ENCODE results near the gene RNF144A.

RNF144A gene

DNA sequence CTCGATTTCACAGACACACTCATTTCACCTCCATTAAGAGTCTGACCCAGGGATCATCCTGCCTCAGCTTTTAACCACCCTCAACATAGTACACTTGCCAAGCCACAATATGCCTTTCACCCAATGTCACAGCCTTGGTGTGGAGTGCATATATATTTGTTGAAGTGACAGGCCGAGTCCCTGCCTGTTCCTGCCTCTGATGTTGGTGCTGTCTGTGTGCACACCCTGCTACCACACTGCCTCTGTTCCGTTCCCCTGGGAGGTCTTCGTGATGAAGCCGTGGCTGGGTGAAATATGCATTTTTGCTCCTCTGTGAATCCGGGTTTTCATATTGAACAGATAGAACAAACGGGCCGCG lies 90.3 kb downstream of the RNF144A start:
- no peak for DNase-seq (ENCODE audit: low read depth in 3 of 3)

DNA sequence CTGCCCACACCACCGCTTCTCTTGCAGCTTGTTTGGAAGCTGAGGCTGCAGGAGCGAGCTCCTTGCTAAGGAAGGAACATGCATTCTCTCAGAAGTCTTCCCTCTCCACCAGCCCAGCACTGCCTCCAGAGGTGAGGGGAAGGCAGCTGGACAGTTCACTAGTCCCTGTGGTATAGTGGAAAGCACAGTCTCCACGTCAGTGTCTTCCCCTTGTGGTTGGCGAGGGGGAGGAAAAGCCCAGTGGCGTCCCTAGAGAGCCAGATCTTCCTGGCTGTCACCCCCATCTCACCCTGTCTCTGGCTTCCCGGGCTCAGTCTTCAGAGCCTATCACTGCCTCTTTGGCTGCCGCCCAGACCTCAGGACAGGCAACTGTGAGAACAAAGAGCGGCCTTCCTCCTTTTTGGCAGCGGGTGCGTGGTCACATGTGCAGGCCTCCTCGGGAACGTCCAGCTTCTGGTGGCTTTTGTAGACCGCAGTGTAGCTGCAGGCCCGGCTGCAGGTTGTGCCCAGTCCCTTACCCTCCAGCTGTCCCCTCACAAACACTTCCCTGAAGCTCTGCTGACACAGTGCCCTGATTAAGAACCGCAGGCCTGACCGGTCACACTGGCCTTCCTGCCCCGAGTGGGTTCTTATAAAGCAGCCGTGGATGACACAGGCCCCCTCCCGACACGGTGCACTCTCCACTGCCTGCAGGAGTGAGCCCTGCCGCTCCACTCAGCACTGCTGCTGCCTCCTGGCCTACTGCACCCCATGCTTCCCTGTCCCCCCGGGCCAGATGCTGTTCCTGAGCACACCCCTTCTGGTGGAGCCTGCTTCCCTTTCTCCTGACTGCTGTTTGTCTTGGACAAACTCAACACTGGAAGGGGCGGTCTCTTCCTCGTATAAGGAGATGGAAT lies 90.9 kb downstream of the RNF144A start:
- DNase-seq (ENCODE audit: low read depth in 3 of 3): no peak

DNA sequence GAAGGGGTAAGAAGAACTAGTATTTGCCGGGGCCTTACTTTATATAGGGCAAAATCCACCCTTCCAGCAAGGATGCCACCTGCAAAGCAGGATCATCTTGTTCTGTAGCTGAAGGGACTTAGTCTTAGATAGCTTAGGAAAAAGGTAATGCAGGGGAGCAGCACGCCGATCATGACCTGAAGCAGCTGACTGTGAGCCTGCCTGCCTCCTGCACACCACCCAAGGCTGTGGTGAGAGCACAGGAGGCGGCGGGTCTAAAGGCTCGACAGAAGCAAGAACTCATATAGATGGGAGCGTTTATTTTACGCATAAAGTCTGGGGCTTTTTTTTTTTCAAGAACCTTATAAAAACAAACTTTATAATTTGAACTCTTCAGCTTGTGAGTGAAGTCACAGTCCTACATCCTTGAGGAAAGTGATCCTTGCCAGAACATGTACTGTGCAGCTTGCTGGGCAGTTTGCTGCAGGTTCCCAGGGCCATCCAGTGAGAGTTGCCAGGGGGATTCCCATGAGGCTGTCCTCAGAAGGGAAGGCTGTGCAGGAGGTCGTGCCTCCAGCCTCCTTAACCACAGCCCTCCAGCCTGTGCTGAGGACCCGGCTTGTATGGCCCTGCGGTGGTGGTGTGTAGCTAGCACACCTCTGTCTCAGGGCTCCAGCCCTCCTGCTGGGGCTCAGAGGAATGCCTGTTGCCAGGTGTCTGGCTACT lies 92.1 kb downstream of the RNF144A start:
- no peak for DNase-seq (ENCODE audit: low read depth in 3 of 3)

DNA sequence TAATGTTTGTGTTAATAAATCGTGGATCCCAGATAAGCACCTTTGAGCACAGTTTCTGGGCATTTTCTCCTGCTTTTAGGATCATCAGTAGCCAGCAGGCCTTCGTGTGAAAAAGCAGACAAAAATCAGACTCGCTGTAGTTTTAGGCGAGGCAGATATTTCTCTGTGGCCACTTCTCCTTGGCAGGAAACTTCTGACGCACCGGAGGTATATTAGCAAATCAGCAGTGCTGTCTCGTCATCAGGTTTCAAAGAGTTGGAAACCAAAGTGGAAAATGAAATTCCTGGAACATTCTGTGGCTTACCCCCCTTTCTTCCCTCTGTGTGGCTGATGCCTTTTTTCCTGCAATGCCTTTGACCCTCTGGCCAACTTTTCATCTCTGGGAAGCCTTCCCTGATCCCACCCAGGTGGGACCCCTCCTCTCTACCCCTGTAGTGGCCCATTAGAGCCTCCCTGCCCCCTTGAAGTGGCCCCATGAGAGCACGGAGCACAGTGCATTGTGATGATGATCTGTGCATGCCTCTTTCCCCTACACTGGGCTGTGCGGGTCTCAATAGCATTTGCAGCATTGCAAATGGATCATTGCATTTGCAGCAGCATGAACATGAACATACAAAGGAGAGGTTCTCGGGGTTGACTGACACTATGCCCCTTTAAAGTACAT lies 93.3 kb downstream of the RNF144A start:
- no peak for DNase-seq (ENCODE audit: low read depth in 3 of 3)

DNA sequence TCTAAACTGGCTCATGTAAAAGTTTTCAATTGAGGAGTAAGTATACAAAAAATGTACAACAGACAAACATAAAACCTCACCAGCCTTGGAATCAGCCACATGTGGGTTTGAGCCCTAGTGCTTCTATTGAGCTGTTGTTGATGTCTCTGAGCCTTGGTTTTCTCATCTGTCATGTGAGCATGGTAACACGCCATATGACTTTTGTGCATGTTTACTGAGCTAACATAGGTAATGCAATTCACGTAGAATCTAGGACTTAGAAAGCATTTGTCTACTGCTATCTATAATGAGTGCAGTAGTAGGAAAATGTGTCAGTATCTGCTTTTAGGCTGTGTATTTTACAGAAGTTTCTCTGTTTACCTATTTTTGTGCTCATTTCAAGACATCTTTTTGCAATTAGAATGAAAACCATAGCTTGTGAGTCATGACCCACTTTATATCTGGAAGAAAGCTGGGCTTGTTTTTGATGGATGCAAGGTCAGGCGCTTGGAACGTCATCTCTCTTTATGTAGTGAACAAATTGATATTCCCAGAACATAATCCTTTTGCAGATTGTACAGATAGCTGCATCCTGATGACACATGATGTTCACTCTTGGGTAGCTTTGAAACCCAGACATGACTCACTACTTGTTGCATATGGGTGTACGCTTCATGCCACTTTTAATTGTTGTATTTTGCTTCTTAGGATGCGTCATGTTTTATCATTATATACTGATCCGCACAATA lies 94.3 kb downstream of the RNF144A start:
- DNase-seq (ENCODE audit: low read depth in 3 of 3): no peak

DNA sequence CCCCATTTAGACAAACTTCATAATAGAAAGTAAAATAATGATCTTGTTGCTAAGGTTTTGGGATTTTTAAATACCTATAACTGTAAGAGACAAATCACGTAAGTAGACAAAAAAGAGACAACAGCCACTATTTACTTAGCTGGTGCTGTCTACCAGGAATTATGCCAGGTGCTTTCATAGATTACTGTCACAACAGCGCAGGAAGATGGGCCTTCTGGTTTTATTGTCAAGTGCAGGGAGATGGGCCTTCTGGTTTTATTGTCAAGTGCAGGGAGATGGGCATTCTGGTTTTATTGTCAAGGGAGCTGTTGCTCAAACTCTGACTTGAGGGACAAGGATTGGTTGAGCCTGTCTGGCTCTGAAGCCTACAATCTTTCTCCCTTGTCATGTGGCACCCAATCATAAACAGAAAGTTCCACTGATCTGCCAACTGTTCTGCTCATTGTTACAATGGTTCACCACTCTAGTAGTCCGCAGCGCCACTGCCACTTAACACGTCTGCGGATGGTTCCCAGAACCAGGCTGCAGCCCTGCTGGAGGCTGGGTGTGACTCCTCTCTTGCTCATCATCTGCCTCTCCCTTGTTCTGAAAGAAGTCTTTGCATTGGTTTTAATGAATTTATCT lies 95.0 kb downstream of the RNF144A start:
- no peak for DNase-seq (ENCODE audit: low read depth in 3 of 3)

DNA sequence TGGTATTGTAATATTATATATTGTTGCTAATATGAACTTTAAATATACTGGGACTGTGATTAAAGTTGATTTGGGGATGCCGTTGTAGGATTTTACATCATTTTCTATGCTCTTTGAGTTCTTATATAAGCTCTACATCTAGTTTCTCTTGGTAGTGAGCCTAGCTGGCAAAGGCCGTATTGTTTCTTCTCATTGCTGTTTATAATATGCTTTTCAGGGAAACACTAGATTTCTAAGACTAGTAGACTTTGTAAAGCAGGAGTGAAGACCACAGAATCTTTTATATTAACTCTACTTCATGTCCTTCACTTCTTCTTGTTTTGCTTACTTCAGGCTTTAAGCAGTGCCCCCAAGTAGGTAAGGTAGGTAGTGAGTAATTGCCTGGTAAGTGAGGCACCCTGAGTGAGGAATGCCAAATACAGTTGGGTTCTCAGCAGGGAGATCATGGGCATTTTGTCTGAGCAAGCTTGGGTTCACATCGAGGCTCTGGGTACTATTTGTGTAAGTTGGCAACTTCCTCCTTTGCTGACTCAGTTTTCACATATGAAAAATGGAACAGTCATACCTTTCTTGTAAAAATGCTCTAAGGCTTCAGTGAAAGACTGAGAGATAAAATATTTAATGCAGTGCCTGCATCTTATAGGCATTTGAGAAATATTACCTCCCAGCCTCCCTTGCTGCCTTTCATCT lies 96.4 kb downstream of the RNF144A start:
- no peak for DNase-seq (ENCODE audit: low read depth in 3 of 3)

DNA sequence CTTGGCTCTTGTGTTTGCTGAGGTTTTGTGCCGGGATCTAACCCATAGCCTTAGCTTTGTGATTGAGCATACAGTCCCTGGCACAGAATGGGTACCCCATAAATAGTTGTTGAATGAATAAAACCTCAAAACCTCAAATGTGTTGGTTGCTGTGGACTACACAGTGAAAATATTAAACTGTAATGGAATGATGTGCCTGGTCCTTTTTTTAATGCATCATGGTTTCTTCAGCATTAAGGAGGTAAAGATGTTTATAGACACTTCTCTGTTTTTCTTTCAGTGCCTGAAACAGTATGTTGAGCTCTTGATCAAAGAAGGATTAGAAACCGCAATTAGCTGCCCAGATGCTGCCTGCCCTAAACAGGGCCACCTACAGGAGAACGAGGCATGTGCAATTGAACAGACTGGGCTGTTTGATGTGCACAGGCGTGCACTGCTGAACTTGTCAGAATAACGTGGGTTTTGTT lies 97.0 kb downstream of the RNF144A start:
- DNase-seq (ENCODE audit: low read depth in 3 of 3): peak in 1 of 3 experiments; percentile 16

DNA sequence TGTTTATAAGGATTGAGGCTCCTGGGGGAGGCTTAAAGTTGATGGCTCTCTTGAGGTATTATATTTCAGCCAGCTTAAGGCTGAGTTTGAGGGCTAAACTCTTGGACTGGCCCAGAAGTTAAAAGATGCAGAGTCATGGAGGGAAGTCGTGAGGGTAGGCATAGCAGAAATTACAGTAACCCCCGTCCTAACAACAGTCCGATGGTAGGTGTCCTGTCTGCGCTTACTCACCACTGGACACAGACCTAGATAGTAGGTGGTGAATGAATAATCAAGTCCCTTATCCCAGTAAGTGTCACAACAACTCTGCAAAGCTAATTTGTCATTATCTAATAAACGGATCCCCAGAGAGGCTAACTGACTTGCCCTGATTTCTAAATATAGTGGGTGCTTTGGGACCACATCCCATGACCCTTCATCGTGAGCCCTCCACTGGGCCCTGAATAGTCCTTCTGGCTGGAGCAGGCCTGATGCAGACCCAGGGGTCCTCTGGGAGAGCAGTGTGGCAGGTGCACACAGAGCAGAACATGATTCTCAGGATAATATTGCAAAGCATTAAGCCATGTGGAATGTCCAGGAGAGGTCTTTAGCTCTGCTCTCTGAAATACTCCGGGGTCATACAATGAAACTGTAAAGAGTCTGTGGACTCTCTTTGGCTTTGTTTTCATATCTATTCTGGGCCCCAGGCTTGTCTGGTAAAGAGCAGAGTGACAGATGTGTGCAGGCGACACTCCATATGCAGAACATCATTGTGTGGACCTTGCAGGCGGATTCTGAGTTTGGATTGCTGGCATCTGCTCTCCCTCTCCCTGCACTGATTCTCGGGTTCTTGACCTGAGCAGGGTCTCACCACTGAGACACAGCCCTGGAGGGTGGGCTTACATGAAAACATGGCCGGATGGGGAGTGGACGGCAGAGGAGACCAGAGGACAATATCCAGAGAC lies 98.1 kb downstream of the RNF144A start:
- DNase-seq (ENCODE audit: low read depth in 3 of 3): no peak

DNA sequence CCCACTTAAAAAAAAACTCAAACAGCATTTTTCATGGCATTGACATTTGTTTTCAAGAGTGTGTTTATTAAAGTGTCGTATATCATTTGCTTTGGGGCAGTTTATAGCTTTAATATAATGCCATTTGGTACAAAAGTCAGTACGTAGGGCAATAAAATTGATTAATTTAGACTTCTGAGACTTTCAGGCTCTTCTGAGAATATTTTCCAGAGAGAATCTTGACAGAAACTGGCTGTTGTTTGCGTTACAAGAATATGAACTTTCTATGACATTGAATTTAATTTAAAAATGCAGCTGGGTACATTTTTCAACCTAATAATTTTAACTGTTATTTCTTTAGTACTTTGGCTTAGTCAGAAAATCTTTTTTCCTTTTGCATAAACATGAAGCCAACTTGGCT lies 98.9 kb downstream of the RNF144A start:
- DNase-seq (ENCODE audit: low read depth in 3 of 3): no peak

DNA sequence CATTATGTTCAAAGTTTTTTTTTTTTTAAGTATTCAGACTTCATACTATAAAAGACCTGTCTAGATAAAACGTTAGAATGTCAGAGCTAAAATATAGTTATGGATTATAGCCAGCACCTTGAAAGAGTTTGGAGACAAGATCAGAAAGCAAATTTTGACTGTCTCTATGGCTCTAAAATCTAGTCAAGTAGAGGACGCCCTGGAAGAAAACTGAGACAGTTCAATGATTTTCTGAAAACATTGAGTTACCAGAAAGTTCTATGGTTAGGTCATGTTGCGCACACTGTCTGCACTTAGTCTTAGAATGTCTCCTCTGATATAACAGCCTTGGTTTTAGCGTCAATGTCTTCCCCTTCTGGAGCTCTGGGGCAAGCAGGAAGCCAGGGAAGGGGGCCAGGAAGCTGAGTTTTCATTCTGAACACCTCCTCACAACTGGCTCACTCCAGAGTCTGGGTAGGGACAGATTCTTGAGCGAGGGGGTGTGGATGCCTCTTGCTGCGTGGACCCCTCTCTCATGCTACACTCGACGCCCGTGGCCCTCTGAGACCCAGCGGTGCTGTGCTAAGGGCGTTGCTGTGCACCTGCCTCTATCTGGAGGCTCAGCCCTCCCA lies 99.5 kb downstream of the RNF144A start:
- no peak for DNase-seq (ENCODE audit: low read depth in 3 of 3)

DNA sequence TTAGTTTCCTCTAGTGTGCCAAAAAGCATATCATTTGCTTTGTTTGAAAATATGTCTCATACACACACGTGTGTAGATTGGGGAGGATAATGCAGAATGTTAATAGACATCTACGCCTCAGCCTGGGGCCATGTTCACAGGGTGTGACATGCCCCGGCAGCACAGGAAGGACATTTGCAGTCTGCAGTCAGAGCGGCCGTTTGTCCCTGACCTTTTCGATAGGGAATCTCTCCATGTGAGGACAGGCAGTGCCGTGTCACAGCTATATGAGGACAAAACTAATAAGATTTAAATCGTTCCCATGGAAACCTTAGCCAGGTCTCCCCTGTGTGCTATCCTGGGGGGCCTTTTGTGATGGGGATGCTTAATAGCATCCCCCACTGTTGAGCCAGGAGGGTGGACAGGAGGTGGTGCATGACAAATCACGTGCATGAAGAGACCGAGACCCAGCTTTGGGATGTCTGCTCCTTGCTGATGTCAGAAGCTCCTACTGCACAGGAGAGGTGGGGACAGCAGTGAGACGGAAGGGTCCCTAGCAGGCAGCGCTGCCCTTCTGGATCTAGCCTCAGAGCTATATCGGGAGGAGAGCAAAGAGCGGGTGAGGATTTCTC lies 100.6 kb downstream of the RNF144A start:
- no peak for DNase-seq (ENCODE audit: low read depth in 3 of 3)

DNA sequence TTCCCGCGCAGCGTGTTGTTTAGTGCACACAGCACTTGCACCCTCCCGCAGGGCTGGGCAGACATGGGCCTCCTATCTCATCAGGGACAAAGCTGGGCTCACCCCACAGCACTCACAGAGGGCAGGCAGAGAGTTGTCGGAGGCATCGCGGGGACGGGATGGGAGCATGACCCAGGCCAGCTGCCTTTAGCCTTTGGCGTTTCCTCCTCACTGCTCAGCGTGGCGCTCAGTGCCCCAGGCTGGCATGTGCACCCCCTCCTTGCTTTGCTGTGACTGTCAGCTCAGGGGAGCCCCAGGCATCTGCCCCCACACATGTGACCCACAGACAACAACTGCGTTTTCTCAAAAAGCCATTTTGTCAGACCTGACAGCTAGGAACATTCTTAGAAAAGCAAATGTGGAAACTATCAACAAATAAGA lies 101.1 kb downstream of the RNF144A start:
- DNase-seq (ENCODE audit: low read depth in 3 of 3): no peak

DNA sequence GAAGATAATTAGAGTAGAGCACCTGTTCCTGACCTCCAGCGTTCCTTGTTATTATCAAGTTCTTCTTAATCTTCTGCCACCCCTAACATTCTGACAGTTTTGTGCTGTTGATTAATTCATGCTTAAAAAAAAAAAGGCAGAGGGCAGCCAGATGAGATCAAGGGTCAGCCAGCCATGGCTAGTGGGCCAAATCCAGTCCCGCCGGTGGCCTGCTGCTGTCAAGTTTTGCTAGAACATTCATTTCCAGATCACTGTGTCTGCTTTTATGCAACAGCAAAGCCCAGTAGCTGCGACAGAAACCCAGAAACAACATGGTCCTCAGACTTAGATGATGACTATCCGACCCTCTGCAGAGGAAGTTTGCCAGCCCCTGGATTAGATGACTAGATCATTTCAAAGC lies 101.6 kb downstream of the RNF144A start:
- no peak for DNase-seq (ENCODE audit: low read depth in 3 of 3)

DNA sequence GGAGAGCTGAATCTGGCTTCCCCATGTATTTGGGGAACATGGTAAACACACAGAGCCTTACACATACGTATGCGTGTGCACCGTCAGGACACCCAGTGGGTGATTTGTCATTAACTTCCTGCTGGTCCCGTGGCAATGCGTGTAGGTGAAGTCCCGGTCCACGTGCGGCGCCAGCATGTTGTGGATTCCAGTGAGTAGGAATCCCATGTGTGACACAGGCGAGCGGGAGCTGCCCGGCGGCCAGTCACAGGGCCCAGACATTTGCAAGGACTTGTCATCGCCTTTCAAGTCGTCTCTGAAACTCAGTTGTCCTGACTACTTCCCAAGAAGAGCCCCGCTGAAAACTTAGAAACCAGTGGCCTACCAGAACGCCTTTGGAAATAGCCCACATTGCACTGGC lies 102.0 kb downstream of the RNF144A start:
- no peak for DNase-seq (ENCODE audit: low read depth in 3 of 3)

DNA sequence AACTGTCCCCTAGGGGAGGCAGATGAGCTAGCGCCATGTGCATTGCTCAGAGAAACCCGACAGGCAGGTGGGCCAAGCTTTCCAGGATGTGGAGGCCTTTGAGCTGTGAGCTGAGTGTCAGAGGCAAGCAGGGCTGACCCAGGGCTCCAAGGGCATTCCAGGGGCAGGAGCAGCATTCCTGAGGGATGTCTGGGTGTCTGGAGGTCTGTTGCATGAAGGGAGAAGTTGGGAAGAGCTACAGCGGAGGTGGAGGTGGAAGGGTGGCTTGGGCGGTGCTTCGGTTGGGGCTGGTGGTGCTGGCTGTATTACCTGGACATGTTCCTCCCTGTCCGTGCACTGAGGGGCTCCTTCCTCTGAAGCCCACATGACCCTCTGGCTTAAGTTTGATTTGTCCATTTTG lies 102.8 kb downstream of the RNF144A start:
- no peak for DNase-seq (ENCODE audit: low read depth in 3 of 3)

DNA sequence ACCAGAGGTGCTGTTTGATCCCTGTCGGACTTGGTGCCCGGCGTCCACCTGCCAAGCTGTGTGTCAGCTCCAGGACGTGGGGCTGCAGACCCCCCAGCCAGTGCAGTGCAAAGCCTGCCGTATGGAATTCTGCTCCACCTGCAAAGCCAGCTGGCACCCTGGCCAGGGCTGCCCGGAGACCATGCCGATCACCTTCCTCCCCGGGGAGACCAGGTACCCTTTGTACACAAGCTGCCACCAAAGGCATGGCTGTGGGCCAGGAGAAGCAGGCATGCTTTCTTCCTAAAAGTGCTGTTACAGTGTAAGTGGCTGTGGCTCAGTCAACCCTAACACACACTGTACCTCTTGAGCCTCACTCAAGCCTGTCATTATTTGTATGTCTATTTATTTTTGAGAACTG lies 103.3 kb downstream of the RNF144A start:
- no peak for DNase-seq (ENCODE audit: low read depth in 3 of 3)

DNA sequence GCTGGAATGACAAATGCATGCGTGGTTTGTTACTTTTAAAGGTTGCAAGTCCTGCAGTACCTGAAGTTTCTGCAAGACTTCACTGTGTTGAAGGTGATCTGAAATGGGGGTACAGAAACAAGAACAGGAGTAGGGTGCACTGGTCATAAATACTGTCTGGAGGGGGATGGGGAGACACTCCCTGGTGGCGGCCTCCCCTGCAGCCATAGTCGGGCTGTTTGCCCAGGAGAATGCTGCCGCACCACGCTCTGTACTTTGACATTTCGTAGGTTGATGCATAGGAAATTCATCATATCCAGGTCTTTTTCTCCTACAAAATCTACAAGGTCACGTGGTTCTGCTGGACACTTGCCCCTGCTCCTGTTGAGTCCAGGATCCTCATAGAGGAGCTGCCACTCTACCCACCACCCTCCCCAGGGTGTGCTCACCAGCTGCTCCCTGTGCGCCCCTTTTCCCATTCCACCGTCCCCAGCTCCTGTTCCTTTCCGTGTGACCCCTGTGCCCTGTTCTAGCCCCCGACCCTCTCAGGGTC lies 103.8 kb downstream of the RNF144A start:
- DNase-seq (ENCODE audit: low read depth in 3 of 3): no peak
